Heart right ventricle (tissue), 16 donors: Measurements from ENCODE around the gene NDUFA11. TPM values are rescaled to one million over a fixed set of nuclear protein-coding genes. Genes with fewer than 3 reads are reported as not detected.

Experiments
- ATAC-seq, 8 donors: fragments of 200-7000 bp; cut with Tn5 transposase; one replicate each; pipeline ENCODE4 v1.9.1; 2020; ENCODE audit warnings: mild to moderate bottlenecking in 8 of 8, moderate library complexity in 8 of 8, moderate number of reproducible peaks in 1 of 8
- DNase-seq, 2 donors: peaks; one replicate each; pipeline ENCODE4 v3.0.0-alpha.2; 2020
- H3K27ac ChIP-seq, 10 donors: fragments of 200-600 bp; sonication (generic) in 2 of 10; one replicate each; pipeline versions ENCODE4 v1.5.0 to v1.8.0; 2020 to 2022; ENCODE audit warnings: mild to moderate bottlenecking in 3 of 10
- H3K27me3 ChIP-seq, 7 donors: fragments of 200-600 bp; one replicate each; pipeline ENCODE4 v1.8.0; 2021 to 2022; ENCODE audit warnings: mild to moderate bottlenecking in 2 of 7
- H3K36me3 ChIP-seq, 9 donors: fragments of 200-600 bp; sonication (generic) in 1 of 9; one replicate each; pipeline versions ENCODE4 v1.5.0 to v1.8.0; 2020 to 2022; ENCODE audit warnings: mild to moderate bottlenecking in 2 of 9
- H3K4me1 ChIP-seq, 9 donors: fragments of 200-600 bp; sonication (generic) in 1 of 9; one replicate each; pipeline versions ENCODE4 v1.5.0 to v1.8.0; 2020 to 2022; ENCODE audit warnings: mild to moderate bottlenecking in 4 of 9
- H3K4me3 ChIP-seq, 10 donors: fragments of 200-600 bp; sonication (generic) in 2 of 10; one replicate each; pipeline versions ENCODE4 v1.5.0 to v1.8.0; 2020 to 2022; ENCODE audit warnings: mild to moderate bottlenecking in 7 of 10, moderate library complexity in 2 of 10
- H3K9me3 ChIP-seq, 11 donors: fragments of 200-600 bp in 10 of 11; sonication (generic) in 2 of 11; one replicate each; pipeline versions ENCODE4 v1.5.0 to v1.8.0; 2013 to 2022; ENCODE audit warnings: mild to moderate bottlenecking in 2 of 11, control low read depth in 1 of 11, moderate library complexity in 1 of 11
- CTCF ChIP-seq, 9 donors: fragments of 200-600 bp; sonication (generic) in 2 of 9; IDR thresholded peaks; one replicate each; pipeline versions ENCODE4 v1.5.0 to v1.8.0; 2021 to 2022; ENCODE audit warnings: antibody characterized with exemption in 9 of 9, mild to moderate bottlenecking in 5 of 9, moderate library complexity in 1 of 9
- WGBS, 2 donors: extraction: QIAGEN DNeasy Blood & Tissue Kit; methylation state at CpG; one replicate each; pipeline ENCODE4 v1.1.7; 2013; ENCODE audit warnings: inconsistent platforms in 1 of 2; 5-methylcytosine and 5-hydroxymethylcytosine counted together
- intact Hi-C, 10 donors: fragments of 100-400 bp; cut with DNase I; formaldehyde crosslinking; loops; one replicate each; pipeline versions ENCODE4 v1.11.1 to v1.14.2; 2022
- polyA plus RNA-seq, 2 donors: library from polyadenylated mRNA; stranded (reverse); fragments of 200-250 nt; gene quantifications; one replicate each; pipeline ENCODE4 v1.2.3, GENCODE V29; 2013
- total RNA-seq, 10 donors: library from RNA; stranded (reverse); fragmentation: NEBNext Ultra II Directional in 3 of 10; extraction: Animal tissue kit (Norgen Biotek cat#: 25700) in 3 of 10; gene quantifications; one replicate each; pipeline versions ENCODE4 v1.2.1 to v1.2.4, GENCODE V29; 2021 to 2023
- donor health status: Arrhythmogenic right ventricular cardiomyopathy.
- donor health status: ischemic (EF 13 %, LVEDD 7.1; RV severe dilation, severe dysfunction).
- donor health status: healthy with polysubstance abuse.
- donor health status: DM: no; HTN: yes; CAD: no.
- donor health status: DM: no; HTN: no; CAD: no.
- donor health status: ischemic (EF 25% LVEDD 6.9; RV normal size, moderate dysfunction).
- donor health status: ischemic (EF 25% LVEDD 5.7; RV mildly dilated, moderate dysfunction).
- donor health status: healthy.
- donor health status: DM: yes; HTN: yes; CAD: no.
- donor health status: Ischemic cardiomyopathy.
- donor health status: ischemic (EF 35%, LVEDD 5.7; RV mildly dilated, moderate dysfunction).
- donor health status: nonischemic (EF 11% LVEDD 7.7; RV severe dilation, severe dysfunction).
- donor health status: DM: yes; HTN: yes; CAD: no.
- donor health status: PGD.
- donor health status: ischemic (EF 29% LVEDD 5.4; RV normal size, mild dysfunction).
- donor health status: nonischemic (EF 23%, LVEDD 6.1; RV moderate dilation, normal function).

The NDUFA11 gene
- total and polyA plus RNA-seq, 12 donors = 451 to 1,143 (median 521) TPM

DNA sequence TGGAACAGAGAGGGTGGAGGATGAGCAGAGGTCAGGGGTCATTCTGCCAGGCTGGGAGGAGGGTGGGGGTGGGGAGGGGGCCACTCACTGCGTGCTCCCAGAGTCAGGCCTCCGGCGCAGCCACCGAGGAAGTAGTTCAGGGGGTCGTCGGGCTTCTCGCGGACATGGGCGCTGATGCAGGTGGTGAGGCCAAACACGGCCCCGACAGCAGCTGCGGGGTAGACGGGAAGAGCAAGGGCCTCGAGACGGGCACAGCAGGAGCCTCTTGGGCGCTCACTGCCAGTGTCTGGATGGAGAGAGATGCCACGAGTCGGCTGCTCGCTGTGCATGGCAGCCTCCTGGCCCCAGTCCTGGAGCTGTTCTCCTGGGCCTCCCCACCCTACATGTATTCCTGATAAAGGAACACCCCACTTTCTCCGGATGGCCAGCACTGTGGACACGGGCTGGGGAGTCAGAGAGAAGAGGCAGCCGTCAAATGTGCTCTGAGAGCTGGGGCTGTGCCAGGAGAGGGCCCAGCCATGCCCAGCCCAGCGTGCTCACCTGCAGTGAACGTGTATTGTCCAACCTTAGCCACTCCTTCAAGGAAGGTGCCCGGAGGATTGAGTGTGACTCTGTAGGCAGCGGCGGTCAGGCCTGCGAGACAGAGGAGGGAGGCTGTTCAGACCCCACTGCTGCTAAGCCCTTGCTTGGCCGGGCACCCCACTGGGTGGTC, 7.1 kb downstream of the NDUFA11 start:
- Histone ChIP-seq H3K27ac (peak overlapping the region in 3 of 10 donors; percentile 87 to 97 (median 90)), H3K4me1 (peaks cover 9 to 69% (median 38%) of the 10 kb centered on the region in 9 donors), H3K9me3 (no peaks in the 10 kb centered on the region), H3K4me3 (no peak overlapping the region), H3K36me3 (peaks cover 0 to 51% (median 16%) of the 10 kb centered on the region in 9 donors), H3K27me3 (peaks cover 0 to 14% (median 3%) of the 10 kb centered on the region in 7 donors)
- DNase-seq (no peak), ATAC-seq (no peak)
- 87 to 90% methylated on average over 29 of the region's 29 CpGs for WGBS, 2 donors
- TF ChIP-seq CTCF (IDR thresholded peaks at IDR 0.05) = no peak
- intact Hi-C loops = loop anchor here in 2 of 10 donors (5.0 to 10.0 kb wide), 2 partner anchors 76 to 92 kb away; partner anchors contain the start of gene NRTN (in 1 of the 2)

- no peak for TF ChIP-seq CTCF (IDR thresholded peaks at IDR 0.05)
- peaks cover 9 to 63% (median 33%) of the 10 kb centered on the region in 9 donors for H3K4me1 ChIP-seq
- DNase-seq (no peak), ATAC-seq (peak in 1 of 8 donors; percentile 2)
- H3K9me3 ChIP-seq = no peaks in the 10 kb centered on the region
- peaks cover 0 to 45% (median 16%) of the 10 kb centered on the region in 9 donors for H3K36me3 ChIP-seq
- intact Hi-C loops = loop anchor here in 2 of 10 donors (5.0 to 10.0 kb wide), 2 partner anchors 76 to 91 kb away; partner anchors contain the start of gene NRTN (in 1 of the 2)
- WGBS, 2 donors = 83 to 84% methylated on average over 8 of the region's 8 CpGs
- no peak overlapping the region for H3K4me3 ChIP-seq
- peaks cover 0 to 18% (median 8%) of the 10 kb centered on the region in 7 donors for H3K27me3 ChIP-seq
- peak overlapping the region in 9 of 10 donors; percentile 31 to 97 (median 76) for H3K27ac ChIP-seq
These were observed 7.7 kb downstream of the NDUFA11 start for GRCh38 chr19:5895890-5896289.

GRCh38 chr19:5895409-5895808, 8.2 kb downstream of the NDUFA11 start:
- Histone ChIP-seq H3K4me3 (no peak overlapping the region), H3K9me3 (no peaks in the 10 kb centered on the region), H3K4me1 (peaks cover 9 to 58% (median 33%) of the 10 kb centered on the region in 9 donors), H3K27me3 (peaks cover 0 to 18% (median 10%) of the 10 kb centered on the region in 7 donors), H3K36me3 (peaks cover 0 to 40% (median 16%) of the 10 kb centered on the region in 9 donors), H3K27ac (peak overlapping the region; percentile 31 to 97 (median 76))
- no peak for TF ChIP-seq CTCF (IDR thresholded peaks at IDR 0.05)
- WGBS, 2 donors = 55 to 56% methylated on average over 15 of the region's 15 CpGs
- DNase-seq = peak in 1 of 2 donors; percentile 48
- ATAC-seq = peak in 7 of 8 donors; percentile 4 to 68 (median 57)
- intact Hi-C loops = loop anchor here in 2 of 10 donors (5.0 to 10.0 kb wide), 2 partner anchors 77 to 91 kb away; partner anchors contain the start of gene NRTN (in 1 of the 2)

DNA sequence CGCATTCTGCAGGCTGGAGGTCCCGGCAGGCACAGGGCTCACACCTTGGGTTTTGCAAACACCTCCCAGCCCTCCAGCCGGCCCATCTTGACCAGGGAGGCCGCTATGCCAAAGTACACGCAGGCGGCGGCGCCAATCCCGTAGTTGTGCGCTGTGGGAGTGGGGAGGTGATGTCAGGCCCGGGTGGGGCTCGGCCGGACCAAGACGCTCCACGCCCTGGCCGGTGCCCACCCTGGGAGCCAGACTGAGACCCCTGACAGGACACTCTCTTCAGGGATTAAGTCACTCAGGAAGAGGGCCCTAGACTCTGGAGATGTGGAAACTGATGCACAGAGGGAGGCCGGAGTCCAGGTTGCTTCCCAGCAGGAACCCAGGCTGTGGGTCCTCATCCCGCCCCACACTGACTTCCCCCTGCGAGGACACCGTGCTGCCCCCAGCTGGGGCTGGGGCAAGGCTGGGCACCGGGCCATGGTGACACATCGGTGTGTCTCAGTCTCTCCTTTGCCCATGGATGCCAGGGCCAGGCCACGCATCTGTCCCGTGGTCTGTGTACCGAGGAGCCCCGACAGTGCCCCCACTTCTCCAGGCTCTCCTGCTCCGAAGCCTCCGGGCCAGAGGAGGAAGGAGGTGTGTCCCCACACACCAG, 8.8 kb downstream of the NDUFA11 start:
- DNase-seq = no peak
- ATAC-seq = peak in 5 of 8 donors; percentile 1 to 28 (median 13)
- H3K4me1 ChIP-seq = peaks cover 9 to 57% (median 33%) of the 10 kb centered on the region in 9 donors

More for the DNA sequence above, 8.8 kb downstream of the NDUFA11 start:
- Histone ChIP-seq H3K27me3 (peaks cover 0 to 18% (median 10%) of the 10 kb centered on the region in 7 donors), H3K27ac (peak overlapping the region; percentile 31 to 97 (median 76)), H3K9me3 (no peaks in the 10 kb centered on the region), H3K4me3 (no peak overlapping the region), H3K36me3 (peaks cover 0 to 36% (median 16%) of the 10 kb centered on the region in 9 donors)
- no peak for TF ChIP-seq CTCF (IDR thresholded peaks at IDR 0.05)
- 43 to 59% methylated on average over 28 of the region's 28 CpGs for WGBS, 2 donors
- intact Hi-C loops = loop anchor here in 5 of 10 donors (5.0 to 10.0 kb wide), 5 partner anchors 68 to 93 kb away; partner anchors contain the start of gene NRTN (in 2 of the 5)
